ENCODE results near the gene ZNF778.

DNA sequence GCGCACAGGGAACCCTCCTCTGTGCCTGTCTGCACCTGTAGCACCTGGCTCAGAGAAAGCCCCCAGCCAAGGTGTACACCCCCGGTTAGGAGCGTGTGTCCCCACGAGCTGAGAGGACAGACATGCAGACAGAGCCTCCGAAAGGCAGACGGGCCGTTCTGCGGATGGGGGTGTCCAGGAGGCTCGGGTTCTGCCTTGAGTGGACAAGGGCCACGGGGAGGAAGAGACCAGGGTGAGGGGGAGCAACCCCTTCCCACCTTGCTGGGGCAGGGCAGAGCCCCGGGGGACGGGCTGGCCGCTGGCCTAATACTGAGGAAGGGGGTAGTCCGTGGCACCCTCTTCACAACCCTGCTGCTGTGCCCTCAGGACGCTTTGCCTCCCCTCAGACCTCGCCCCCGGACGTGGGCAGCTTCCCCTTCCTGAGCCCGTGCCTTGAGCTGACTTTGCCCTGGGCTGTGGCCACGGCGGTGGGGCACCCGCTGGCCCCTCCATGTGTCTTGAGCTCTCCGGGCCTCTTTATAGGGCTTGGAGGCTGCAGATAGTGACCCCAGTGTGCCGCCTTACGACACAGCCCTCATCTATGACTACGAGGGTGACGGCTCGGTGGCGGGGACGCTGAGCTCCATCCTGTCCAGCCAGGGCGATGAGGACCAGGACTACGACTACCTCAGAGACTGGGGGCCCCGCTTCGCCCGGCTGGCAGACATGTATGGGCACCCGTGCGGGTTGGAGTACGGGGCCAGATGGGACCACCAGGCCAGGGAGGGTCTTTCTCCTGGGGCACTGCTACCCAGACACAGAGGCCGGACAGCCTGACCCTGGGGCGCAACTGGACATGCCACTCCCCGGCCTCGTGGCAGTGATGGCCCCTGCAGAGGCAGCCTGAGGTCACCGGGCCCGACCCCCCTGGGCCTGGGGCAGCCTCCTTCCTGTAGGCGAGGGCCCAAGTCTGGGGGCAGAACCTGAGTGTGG is 22.9 kb upstream of the ZNF778 start:
- TF ChIP-seq POLR2AphosphoS5 (IDR thresholded peaks at IDR 0.05; ENCODE audit: low read depth, low read length) (no peak), TAF1 (IDR thresholded peaks at IDR 0.05; ENCODE audit: borderline replicate concordance, insufficient read depth, low read length) (no peak), FOXP2 (optimal IDR thresholded peaks at IDR 0.05; ENCODE audit: borderline replicate concordance, extremely low read depth, extremely low read length, insufficient read depth) (no peak)
